ENCODE results near the gene NKAIN2. TPM values are rescaled to one million over a fixed set of nuclear protein-coding genes. Genes with fewer than 3 reads are reported as not detected.

NKAIN2 gene
- total and polyA plus RNA-seq, 2 donors (not counting 3 experiments of a cell fraction or from before 2014, with no cell fraction given): 0.03 TPM; not detected in 1

GRCh38 chr6:124143435-124143834 lies 339.8 kb downstream of the NKAIN2 start:
- no peaks in the 10 kb centered on the region for H3K9me3 ChIP-seq (replicated peaks; ENCODE audit: control insufficient read depth, insufficient read depth, low read length)
- TF ChIP-seq MYC (IDR thresholded peaks at IDR 0.05; ENCODE audit: low read depth, low read length): no peak
- TF ChIP-seq MAX (IDR thresholded peaks at IDR 0.05; ENCODE audit: insufficient read depth, insufficient read length): no peak
- no peak for TF ChIP-seq CTCF (IDR thresholded peaks at IDR 0.05; ENCODE audit: extremely low read depth in 1 of 2, insufficient read depth in 1 of 2, low read depth in 1 of 2, low read length in 2 of 2)
- no peak for TF ChIP-seq EZH2 (IDR thresholded peaks at IDR 0.05; ENCODE audit: borderline replicate concordance, low read depth, low read length, severe bottlenecking)
- TF ChIP-seq FOS (IDR thresholded peaks at IDR 0.05; ENCODE audit: borderline replicate concordance, insufficient read depth, low read length): no peak
- no peak for TF ChIP-seq POLR2AphosphoS5 (IDR thresholded peaks at IDR 0.05; ENCODE audit: insufficient read depth, low read depth, low read length)
- TF ChIP-seq GATA2 (IDR thresholded peaks at IDR 0.05; ENCODE audit: insufficient read depth, insufficient read length, low read depth, low read length): no peak
- TF ChIP-seq JUN (IDR thresholded peaks at IDR 0.05; ENCODE audit: borderline replicate concordance, insufficient read depth, insufficient read length, low read depth): no peak
- TF ChIP-seq POLR2A (IDR thresholded peaks at IDR 0.05; ENCODE audit: low read depth, low read length): no peak
- no peak overlapping the region for H2AFZ ChIP-seq (ENCODE audit: low read depth, low read length)
- H3K4me1 ChIP-seq (ENCODE audit: control insufficient read depth, extremely low read depth, insufficient read depth, low read length): no peaks in the 10 kb centered on the region
- ChIA-PET CTCF (no interaction called here), POLR2A (no interaction called here)
- H3K4me2 ChIP-seq (ENCODE audit: insufficient read depth, low read length): no peak overlapping the region
- peaks cover 2% of the 10 kb centered on the region for H3K9me1 ChIP-seq (replicated peaks; ENCODE audit: control insufficient read depth, extremely low read depth, insufficient read depth, low read length)
- intact Hi-C loops (cut with micrococcal nuclease) (no loop called here), dilution Hi-C loops (cut with MboI; ENCODE audit: extremely low pct_ligation_motif_present, low sequenced_read_pairs) (no loop called here)
- FAIRE-seq (no peak), DNase-seq (ENCODE audit: low read depth, low spot score) (no peak)
- no TSS peak for BruUV-seq (replicated peaks)
- H3K36me3 ChIP-seq (ENCODE audit: control insufficient read depth in 2 of 2, extremely low read depth in 1 of 2, insufficient read depth in 2 of 2, low read length in 2 of 2): no peaks in the 10 kb centered on the region
- no peaks in the 10 kb centered on the region for H4K20me1 ChIP-seq (replicated peaks; ENCODE audit: control insufficient read depth, extremely low read depth, insufficient read depth, low read length)
- no peak overlapping the region for H3K4me3 ChIP-seq (replicated peaks in 1 of 3; ENCODE audit: insufficient read depth in 1 of 3, low read depth in 1 of 3, low read length in 3 of 3)
- no peak overlapping the region for H3K9ac ChIP-seq (replicated peaks; ENCODE audit: extremely low read depth, insufficient read depth, low read length)
- no peaks in the 10 kb centered on the region for H3K79me2 ChIP-seq (ENCODE audit: control insufficient read depth, insufficient read depth, low read length)
- no peak overlapping the region for H3K27ac ChIP-seq (ENCODE audit: insufficient read depth, low read depth, low read length)
- no peaks in the 10 kb centered on the region for H3K27me3 ChIP-seq (ENCODE audit: control insufficient read depth in 2 of 2, insufficient read depth in 2 of 2, low read length in 2 of 2)
